ENCODE measurements around the gene SIGLEC12.

GRCh38 chr19:51473009-51473707 lies 28.4 kb downstream of the SIGLEC12 start:
- no peak for TF ChIP-seq EZH2 (IDR thresholded peaks at IDR 0.05; ENCODE audit: borderline replicate concordance, low read length)
- TF ChIP-seq CTCF (conservative IDR thresholded peaks at IDR 0.05 in 1 of 2, IDR thresholded peaks at IDR 0.05 in 1 of 2; ENCODE audit: extremely low read depth in 1 of 2, insufficient read depth in 1 of 2, low read depth in 1 of 2, low read length in 2 of 2): peak; percentile 83

Measured in mammary epithelial cell (primary cell).